Astrocyte (in vitro differentiated cells and primary cell): ENCODE data around the gene CTNNA2. TPM values are rescaled to one million over a fixed set of nuclear protein-coding genes. Genes with fewer than 3 reads are reported as not detected.

Experiments used
- DNase-seq: peaks from one replicate; pipeline ENCODE4 v3.0.0-alpha.2; 2010; ENCODE audit warnings: low read depth
- FAIRE-seq: peaks from 2 replicates; lab custom pipeline; 2011; peaks lifted over from hg19 to GRCh38; lab: Jason Lieb, UNC
- H2AFZ ChIP-seq: 2 replicates; pipeline ENCODE4 v1.6.0; 2012; ENCODE audit warnings: low read depth, low read length, inconsistent platforms
- H3K27ac ChIP-seq: 2 replicates; pipeline ENCODE4 v1.5.1; 2011; ENCODE audit warnings: low read depth, low read length, inconsistent platforms
- H3K27me3 ChIP-seq: 2 replicates; pipeline ENCODE4 v1.6.0; 2011; ENCODE audit warnings: low read length, inconsistent platforms; ENCODE audit not compliant: insufficient read depth
- H3K36me3 ChIP-seq: 2 replicates; pipeline ENCODE4 v1.5.1; 2011; ENCODE audit warnings: low read length, inconsistent platforms; ENCODE audit not compliant: insufficient read depth
- H3K4me1 ChIP-seq: 2 replicates; pipeline ENCODE4 v1.5.1; 2011; ENCODE audit warnings: low read length, inconsistent platforms; ENCODE audit not compliant: insufficient read depth
- H3K4me2 ChIP-seq: 2 replicates; pipeline ENCODE4 v1.6.0; 2012; ENCODE audit warnings: low read length, inconsistent platforms
- H3K4me3 ChIP-seq: 2 replicates; pipeline ENCODE4 v1.5.1; 2011; ENCODE audit warnings: low read depth, mild to moderate bottlenecking, low read length, inconsistent platforms; ENCODE audit not compliant: insufficient read depth
- H3K79me2 ChIP-seq: 2 replicates; pipeline ENCODE4 v1.6.0; 2012; ENCODE audit warnings: mild to moderate bottlenecking, low read length, inconsistent platforms; ENCODE audit not compliant: insufficient read depth
- H3K9ac ChIP-seq: 2 replicates; pipeline ENCODE4 v1.6.0; 2012; ENCODE audit warnings: mild to moderate bottlenecking, low read length, inconsistent platforms
- H3K9me3 ChIP-seq: 2 replicates; pipeline ENCODE4 v1.5.1; 2012; ENCODE audit warnings: low read depth, mild to moderate bottlenecking, low read length, inconsistent platforms; ENCODE audit not compliant: insufficient read depth
- H4K20me1 ChIP-seq: 2 replicates; pipeline ENCODE4 v1.6.0; 2012; ENCODE audit warnings: low read length, inconsistent platforms; ENCODE audit not compliant: insufficient read depth
- H3K27ac Mint-ChIP-seq: one replicate; pipeline ENCODE4 v1.8.0; 2021; ENCODE audit warnings: mild to moderate bottlenecking, mixed read lengths; ENCODE audit not compliant: unreplicated experiment
- H3K27me3 Mint-ChIP-seq: one replicate; pipeline ENCODE4 v1.8.0; 2021; ENCODE audit warnings: low read depth, mixed read lengths; ENCODE audit not compliant: unreplicated experiment
- H3K36me3 Mint-ChIP-seq: one replicate; pipeline ENCODE4 v1.8.0; 2021; ENCODE audit warnings: low read depth, mixed read lengths; ENCODE audit not compliant: unreplicated experiment
- H3K4me1 Mint-ChIP-seq: one replicate; pipeline ENCODE4 v1.8.0; 2021; ENCODE audit warnings: low read depth, mixed read lengths; ENCODE audit not compliant: unreplicated experiment
- H3K4me3 Mint-ChIP-seq: one replicate; pipeline ENCODE4 v1.8.0; 2021; ENCODE audit warnings: mild to moderate bottlenecking, moderate library complexity, mixed read lengths; ENCODE audit not compliant: unreplicated experiment
- H3K9me3 Mint-ChIP-seq: one replicate; pipeline ENCODE4 v1.8.0; 2021; ENCODE audit warnings: mild to moderate bottlenecking, mixed read lengths; ENCODE audit not compliant: unreplicated experiment
- EZH2 ChIP-seq: IDR thresholded peaks from 2 replicates; pipeline ENCODE4 v1.6.1; 2012; ENCODE audit warnings: mild to moderate bottlenecking, low read length, inconsistent platforms; ENCODE audit not compliant: insufficient read depth
- total RNA-seq: library from RNA; stranded (reverse); gene quantifications from 2 replicates; pipeline ENCODE4 v1.2.1, GENCODE V29; 2021
- TF ChIP-seq, protein P1 (sequence below): IDR thresholded peaks from 2 replicates; pipeline ENCODE4 v1.5.1; 2011; ENCODE audit warnings: low read depth, mild to moderate bottlenecking, inconsistent platforms, low read length, moderate library complexity; ENCODE audit not compliant: insufficient read depth

The CTNNA2 gene
- total RNA-seq, 1 donor from 2014 or later: 3.9 TPM

DNA sequence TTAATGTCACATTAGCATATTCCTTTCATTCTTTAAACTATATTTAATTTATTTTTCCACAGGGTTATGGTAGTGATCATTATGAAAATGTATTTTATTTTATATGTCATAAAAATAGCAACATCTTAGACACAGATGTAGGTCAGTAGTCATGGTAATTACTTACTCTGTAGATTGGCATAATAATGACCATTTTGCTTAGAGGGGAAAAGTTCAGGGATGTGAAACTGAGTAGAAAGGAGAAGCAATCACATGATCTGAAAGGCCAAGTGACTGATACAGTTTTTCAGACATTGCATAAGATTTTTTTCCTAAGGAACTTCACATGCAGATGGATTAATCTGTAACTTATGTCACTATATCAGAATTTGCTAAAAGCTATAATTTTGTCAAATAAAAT lies 286.9 kb downstream of the CTNNA2 start:
- H3K79me2 ChIP-seq: no peaks in the 10 kb centered on the region
- Mint-ChIP-seq H3K36me3 (no peaks in the 10 kb centered on the region), H3K9me3 (peaks cover 3% of the 10 kb centered on the region), H3K27me3 (no peaks in the 10 kb centered on the region), H3K27ac (no peak overlapping the region), H3K4me3 (no peak overlapping the region), H3K4me1 (no peaks in the 10 kb centered on the region)
- no peaks in the 10 kb centered on the region for H3K36me3 ChIP-seq
- TF ChIP-seq, protein P1, sequence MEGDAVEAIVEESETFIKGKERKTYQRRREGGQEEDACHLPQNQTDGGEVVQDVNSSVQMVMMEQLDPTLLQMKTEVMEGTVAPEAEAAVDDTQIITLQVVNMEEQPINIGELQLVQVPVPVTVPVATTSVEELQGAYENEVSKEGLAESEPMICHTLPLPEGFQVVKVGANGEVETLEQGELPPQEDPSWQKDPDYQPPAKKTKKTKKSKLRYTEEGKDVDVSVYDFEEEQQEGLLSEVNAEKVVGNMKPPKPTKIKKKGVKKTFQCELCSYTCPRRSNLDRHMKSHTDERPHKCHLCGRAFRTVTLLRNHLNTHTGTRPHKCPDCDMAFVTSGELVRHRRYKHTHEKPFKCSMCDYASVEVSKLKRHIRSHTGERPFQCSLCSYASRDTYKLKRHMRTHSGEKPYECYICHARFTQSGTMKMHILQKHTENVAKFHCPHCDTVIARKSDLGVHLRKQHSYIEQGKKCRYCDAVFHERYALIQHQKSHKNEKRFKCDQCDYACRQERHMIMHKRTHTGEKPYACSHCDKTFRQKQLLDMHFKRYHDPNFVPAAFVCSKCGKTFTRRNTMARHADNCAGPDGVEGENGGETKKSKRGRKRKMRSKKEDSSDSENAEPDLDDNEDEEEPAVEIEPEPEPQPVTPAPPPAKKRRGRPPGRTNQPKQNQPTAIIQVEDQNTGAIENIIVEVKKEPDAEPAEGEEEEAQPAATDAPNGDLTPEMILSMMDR: no peak
- TF ChIP-seq EZH2: no peak
- H3K27ac ChIP-seq: no peak overlapping the region
- H3K27me3 ChIP-seq: no peaks in the 10 kb centered on the region
- no peak overlapping the region for H3K9ac ChIP-seq
- H3K9me3 ChIP-seq: no peaks in the 10 kb centered on the region
- DNase-seq (no peak), FAIRE-seq (no peak)
- H4K20me1 ChIP-seq: no peaks in the 10 kb centered on the region
- no peak overlapping the region for H3K4me2 ChIP-seq
- H2AFZ ChIP-seq: no peak overlapping the region
- no peaks in the 10 kb centered on the region for H3K4me1 ChIP-seq
- no peak overlapping the region for H3K4me3 ChIP-seq

DNA sequence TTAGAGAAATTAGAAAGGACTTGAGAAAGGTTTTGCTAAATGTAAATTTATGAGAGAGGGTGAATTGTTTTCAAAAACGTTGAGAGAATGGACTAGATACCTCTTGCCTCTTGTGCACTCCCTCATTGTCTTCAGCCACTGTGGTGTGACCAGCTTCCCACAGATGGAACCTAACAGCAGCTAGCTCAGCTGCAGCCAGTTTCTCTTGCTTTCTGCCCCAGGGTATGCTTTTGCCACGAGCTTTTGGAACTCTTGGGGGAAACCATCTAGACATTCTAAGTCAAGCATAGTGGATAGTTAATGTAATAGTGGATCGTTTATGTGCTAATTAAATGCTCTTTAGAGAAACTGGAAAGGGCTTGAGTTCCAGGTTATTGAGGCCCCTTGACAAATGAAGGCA lies 288.2 kb downstream of the CTNNA2 start:
- no peaks in the 10 kb centered on the region for H3K36me3 ChIP-seq
- Mint-ChIP-seq H3K27me3 (no peaks in the 10 kb centered on the region), H3K4me1 (no peaks in the 10 kb centered on the region), H3K27ac (no peak overlapping the region), H3K4me3 (no peak overlapping the region), H3K9me3 (peaks cover 3% of the 10 kb centered on the region), H3K36me3 (no peaks in the 10 kb centered on the region)
- FAIRE-seq (no peak), DNase-seq (no peak)
- H3K27ac ChIP-seq: no peak overlapping the region
- H4K20me1 ChIP-seq: no peaks in the 10 kb centered on the region
- TF ChIP-seq, protein P1: no peak
- no peak for TF ChIP-seq EZH2
- no peak overlapping the region for H2AFZ ChIP-seq
- H3K27me3 ChIP-seq: no peaks in the 10 kb centered on the region
- no peak overlapping the region for H3K4me3 ChIP-seq
- no peak overlapping the region for H3K9ac ChIP-seq
- no peak overlapping the region for H3K4me2 ChIP-seq
- no peaks in the 10 kb centered on the region for H3K9me3 ChIP-seq
- no peaks in the 10 kb centered on the region for H3K79me2 ChIP-seq
- H3K4me1 ChIP-seq: no peaks in the 10 kb centered on the region

DNA sequence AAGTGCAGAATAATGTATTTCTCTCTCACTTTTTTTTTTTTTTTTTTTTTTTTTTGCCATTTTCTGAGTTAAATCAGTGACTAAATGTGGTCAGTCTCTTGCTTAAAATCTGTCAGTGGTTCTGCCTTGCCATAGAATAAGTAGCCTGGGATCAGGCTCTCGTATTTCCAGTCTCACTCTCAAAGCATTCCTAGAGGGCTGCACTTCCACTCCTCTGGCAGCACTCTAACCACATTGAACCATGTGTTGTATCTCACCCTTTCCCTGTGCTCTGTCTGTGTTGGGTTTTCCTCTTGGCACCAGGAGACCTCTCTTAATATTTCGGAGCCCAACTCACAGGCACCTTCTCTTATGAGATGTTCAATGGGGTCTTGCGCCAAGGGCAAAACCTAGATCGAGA lies 304.4 kb downstream of the CTNNA2 start:
- Histone ChIP-seq H3K9ac (no peak overlapping the region), H3K79me2 (no peaks in the 10 kb centered on the region), H3K27ac (no peak overlapping the region), H3K4me3 (no peak overlapping the region), H4K20me1 (no peaks in the 10 kb centered on the region), H2AFZ (no peak overlapping the region), H3K36me3 (no peaks in the 10 kb centered on the region), H3K9me3 (no peaks in the 10 kb centered on the region), H3K4me2 (no peak overlapping the region), H3K4me1 (no peaks in the 10 kb centered on the region), H3K27me3 (no peaks in the 10 kb centered on the region)
- peaks cover 6% of the 10 kb centered on the region for H3K4me1 Mint-ChIP-seq
- no peak for FAIRE-seq
- no peak overlapping the region for H3K4me3 Mint-ChIP-seq
- H3K36me3 Mint-ChIP-seq: no peaks in the 10 kb centered on the region
- TF ChIP-seq, protein P1: no peak
- no peak for TF ChIP-seq EZH2
- H3K27ac Mint-ChIP-seq: no peak overlapping the region
- DNase-seq: peak; percentile 71
- no peaks in the 10 kb centered on the region for H3K27me3 Mint-ChIP-seq
- no peaks in the 10 kb centered on the region for H3K9me3 Mint-ChIP-seq
